ENCODE data around the gene AMPD2. TPM values are rescaled to one million over a fixed set of nuclear protein-coding genes. Genes with fewer than 3 reads are reported as not detected.
A peak's percentile ranks its signal among the peaks of the same experiment; 100 is the strongest.

AMPD2 gene
- total and polyA plus RNA-seq, 9 of the 15 experiments (the other 6 are each of a cell fraction or from before 2014, with no cell fraction given): 2.0 to 77.7 (median 28.2) TPM

- TF ChIP-seq, protein P1, sequence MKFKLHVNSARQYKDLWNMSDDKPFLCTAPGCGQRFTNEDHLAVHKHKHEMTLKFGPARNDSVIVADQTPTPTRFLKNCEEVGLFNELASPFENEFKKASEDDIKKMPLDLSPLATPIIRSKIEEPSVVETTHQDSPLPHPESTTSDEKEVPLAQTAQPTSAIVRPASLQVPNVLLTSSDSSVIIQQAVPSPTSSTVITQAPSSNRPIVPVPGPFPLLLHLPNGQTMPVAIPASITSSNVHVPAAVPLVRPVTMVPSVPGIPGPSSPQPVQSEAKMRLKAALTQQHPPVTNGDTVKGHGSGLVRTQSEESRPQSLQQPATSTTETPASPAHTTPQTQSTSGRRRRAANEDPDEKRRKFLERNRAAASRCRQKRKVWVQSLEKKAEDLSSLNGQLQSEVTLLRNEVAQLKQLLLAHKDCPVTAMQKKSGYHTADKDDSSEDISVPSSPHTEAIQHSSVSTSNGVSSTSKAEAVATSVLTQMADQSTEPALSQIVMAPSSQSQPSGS (CRISPR knock-in tag; IDR thresholded peaks at IDR 0.05): no peak
- no peak for TF ChIP-seq BRD4 (IDR thresholded peaks at IDR 0.05)
- no peak for TF ChIP-seq NCOA1 (IDR thresholded peaks at IDR 0.05; ENCODE audit: low read depth)
- no peak for TF ChIP-seq MCM2 (IDR thresholded peaks at IDR 0.05; ENCODE audit: low read depth)
- no peak for TF ChIP-seq IRF2 (CRISPR knock-in tag; IDR thresholded peaks at IDR 0.05)
- TF ChIP-seq, protein P2, sequence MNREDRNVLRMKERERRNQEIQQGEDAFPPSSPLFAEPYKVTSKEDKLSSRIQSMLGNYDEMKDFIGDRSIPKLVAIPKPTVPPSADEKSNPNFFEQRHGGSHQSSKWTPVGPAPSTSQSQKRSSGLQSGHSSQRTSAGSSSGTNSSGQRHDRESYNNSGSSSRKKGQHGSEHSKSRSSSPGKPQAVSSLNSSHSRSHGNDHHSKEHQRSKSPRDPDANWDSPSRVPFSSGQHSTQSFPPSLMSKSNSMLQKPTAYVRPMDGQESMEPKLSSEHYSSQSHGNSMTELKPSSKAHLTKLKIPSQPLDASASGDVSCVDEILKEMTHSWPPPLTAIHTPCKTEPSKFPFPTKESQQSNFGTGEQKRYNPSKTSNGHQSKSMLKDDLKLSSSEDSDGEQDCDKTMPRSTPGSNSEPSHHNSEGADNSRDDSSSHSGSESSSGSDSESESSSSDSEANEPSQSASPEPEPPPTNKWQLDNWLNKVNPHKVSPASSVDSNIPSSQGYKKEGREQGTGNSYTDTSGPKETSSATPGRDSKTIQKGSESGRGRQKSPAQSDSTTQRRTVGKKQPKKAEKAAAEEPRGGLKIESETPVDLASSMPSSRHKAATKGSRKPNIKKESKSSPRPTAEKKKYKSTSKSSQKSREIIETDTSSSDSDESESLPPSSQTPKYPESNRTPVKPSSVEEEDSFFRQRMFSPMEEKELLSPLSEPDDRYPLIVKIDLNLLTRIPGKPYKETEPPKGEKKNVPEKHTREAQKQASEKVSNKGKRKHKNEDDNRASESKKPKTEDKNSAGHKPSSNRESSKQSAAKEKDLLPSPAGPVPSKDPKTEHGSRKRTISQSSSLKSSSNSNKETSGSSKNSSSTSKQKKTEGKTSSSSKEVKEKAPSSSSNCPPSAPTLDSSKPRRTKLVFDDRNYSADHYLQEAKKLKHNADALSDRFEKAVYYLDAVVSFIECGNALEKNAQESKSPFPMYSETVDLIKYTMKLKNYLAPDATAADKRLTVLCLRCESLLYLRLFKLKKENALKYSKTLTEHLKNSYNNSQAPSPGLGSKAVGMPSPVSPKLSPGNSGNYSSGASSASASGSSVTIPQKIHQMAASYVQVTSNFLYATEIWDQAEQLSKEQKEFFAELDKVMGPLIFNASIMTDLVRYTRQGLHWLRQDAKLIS (CRISPR knock-in tag; IDR thresholded peaks at IDR 0.05): no peak
- no peak for TF ChIP-seq ZBTB12 (CRISPR knock-in tag; IDR thresholded peaks at IDR 0.05)
- no peak for TF ChIP-seq RAD51 (IDR thresholded peaks at IDR 0.05; ENCODE audit: borderline replicate concordance, low read depth)
- TF ChIP-seq ARID1B (IDR thresholded peaks at IDR 0.05): peak; percentile 61
- no peak for TF ChIP-seq SUPT5H (IDR thresholded peaks at IDR 0.05)
- no peak for TF ChIP-seq FOXO4 (CRISPR knock-in tag; IDR thresholded peaks at IDR 0.05)
- no peak for TF ChIP-seq NFE2 (IDR thresholded peaks at IDR 0.05; ENCODE audit: low read depth)
- no peak for TF ChIP-seq NELFE (IDR thresholded peaks at IDR 0.05; ENCODE audit: insufficient read depth, insufficient read length)
- TF ChIP-seq, protein P3, sequence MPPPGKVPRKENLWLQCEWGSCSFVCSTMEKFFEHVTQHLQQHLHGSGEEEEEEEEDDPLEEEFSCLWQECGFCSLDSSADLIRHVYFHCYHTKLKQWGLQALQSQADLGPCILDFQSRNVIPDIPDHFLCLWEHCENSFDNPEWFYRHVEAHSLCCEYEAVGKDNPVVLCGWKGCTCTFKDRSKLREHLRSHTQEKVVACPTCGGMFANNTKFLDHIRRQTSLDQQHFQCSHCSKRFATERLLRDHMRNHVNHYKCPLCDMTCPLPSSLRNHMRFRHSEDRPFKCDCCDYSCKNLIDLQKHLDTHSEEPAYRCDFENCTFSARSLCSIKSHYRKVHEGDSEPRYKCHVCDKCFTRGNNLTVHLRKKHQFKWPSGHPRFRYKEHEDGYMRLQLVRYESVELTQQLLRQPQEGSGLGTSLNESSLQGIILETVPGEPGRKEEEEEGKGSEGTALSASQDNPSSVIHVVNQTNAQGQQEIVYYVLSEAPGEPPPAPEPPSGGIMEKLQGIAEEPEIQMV (tag; conservative IDR thresholded peaks at IDR 0.05; ENCODE audit: low read depth): no peak
- TF ChIP-seq CBFA2T3 (IDR thresholded peaks at IDR 0.05): peak; percentile 51; the same call in 1 of the 2 replicates
- TF ChIP-seq GTF2A2 (tag; IDR thresholded peaks at IDR 0.05): no peak
- TF ChIP-seq SIN3A (IDR thresholded peaks at IDR 0.05; ENCODE audit: borderline replicate concordance in 2 of 2, control insufficient read depth in 1 of 2, low read depth in 2 of 2, low read length in 2 of 2): no peak
- no peak for TF ChIP-seq DMBX1 (CRISPR knock-in tag; IDR thresholded peaks at IDR 0.05; ENCODE audit: borderline replicate concordance)
- TF ChIP-seq SMARCA4 (IDR thresholded peaks at IDR 0.05): peak; percentile 46; the same call in 1 of the 2 replicates
- no peak for TF ChIP-seq CBX5 (IDR thresholded peaks at IDR 0.05; ENCODE audit: borderline replicate concordance, low read depth)
- TF ChIP-seq PPARD (CRISPR knock-in tag; IDR thresholded peaks at IDR 0.05): no peak
These were observed 20.7 kb downstream of the AMPD2 start (continued) for GRCh38 chr1:109640285-109640865.
